K562 (cell line): ENCODE measurements around the gene TRUB2. TPM values are rescaled to one million over a fixed set of nuclear protein-coding genes. Genes with fewer than 3 reads are reported as not detected.

Source experiments
- ARHGAP35 ChIP-seq: fragments of 450-650 bp; IDR thresholded peaks from 2 replicates; pipeline ENCODE4 v1.6.1; 2018; ENCODE audit not compliant: partially characterized antibody
- CBFA2T3 ChIP-seq: fragments of 450-650 bp; IDR thresholded peaks from 2 replicates; pipeline ENCODE4 v1.6.1; 2017
- COPS2 ChIP-seq: fragments of 450-650 bp; conservative IDR thresholded peaks from 2 replicates; pipeline ENCODE4 v1.6.1; 2016; ENCODE audit warnings: mild to moderate bottlenecking, moderate library complexity
- EP300 ChIP-seq: IDR thresholded peaks from 2 replicates; pipeline ENCODE4 v1.6.1; 2012; ENCODE audit warnings: low read length, improper control_type of control experiment
- EWSR1 ChIP-seq: fragments of 450-650 bp; IDR thresholded peaks from 2 replicates; pipeline ENCODE4 v1.6.1; 2018; ENCODE audit warnings: borderline replicate concordance, mild to moderate bottlenecking, low read depth, moderate library complexity; ENCODE audit not compliant: partially characterized antibody
- FOXP1 ChIP-seq: sonication (generic); formaldehyde crosslinking; IDR thresholded peaks from 2 replicates; pipeline ENCODE4 v1.8.0; 2022; ENCODE audit warnings: mild to moderate bottlenecking, missing genetic modification reagents
- LCOR ChIP-seq: sonication (generic); formaldehyde crosslinking; IDR thresholded peaks from 2 replicates; pipeline ENCODE4 v1.8.0; 2022; ENCODE audit warnings: mild to moderate bottlenecking, missing genetic modification reagents
- MED1 ChIP-seq: sonication (generic); formaldehyde crosslinking; IDR thresholded peaks from 2 replicates; pipeline ENCODE4 v1.8.1; 2023; ENCODE audit warnings: missing genetic modification reagents, borderline replicate concordance
- NCOA4 ChIP-seq: fragments of 450-650 bp; IDR thresholded peaks from 2 replicates; pipeline ENCODE4 v1.6.1; 2018; ENCODE audit warnings: mild to moderate bottlenecking; ENCODE audit not compliant: partially characterized antibody
- PML ChIP-seq: IDR thresholded peaks from 2 replicates; pipeline ENCODE4 v1.6.1; 2012; ENCODE audit warnings: low read length, inconsistent platforms
- RAD21 ChIP-seq, 2 experiments: fragments of 250-450 bp in 1 of 2; fragments of 450-650 bp in 1 of 2; sonication (Bioruptor Pico) in 1 of 2; formaldehyde crosslinking in 1 of 2; IDR thresholded peaks in 1 of 2; conservative IDR thresholded peaks in 1 of 2; 2 replicates each; pipeline versions ENCODE4 v1.4.0 to v1.8.0; 2020 to 2022; ENCODE audit warnings: mild to moderate bottlenecking in 2 of 2, moderate library complexity in 1 of 2
- RFX5 ChIP-seq: IDR thresholded peaks from 2 replicates; pipeline ENCODE4 v1.6.1; 2011; ENCODE audit warnings: low read depth, mild to moderate bottlenecking, improper control_type of control experiment, low read length
- SFPQ ChIP-seq: fragments of 200-400 bp; formaldehyde crosslinking; IDR thresholded peaks from 2 replicates; pipeline ENCODE4 v1.6.1; 2017; ENCODE audit warnings: mild to moderate bottlenecking, low read depth, low read length, moderate library complexity
- SRF ChIP-seq, 2 experiments: fragments of 250-450, 450-650 bp in 1 of 2; sonication (Bioruptor Pico) in 1 of 2; sonication (generic) in 1 of 2; formaldehyde crosslinking; IDR thresholded peaks; 2 replicates each; pipeline versions ENCODE4 v1.5.0 to v1.5.1; 2020 to 2022; ENCODE audit warnings: mild to moderate bottlenecking in 1 of 2, missing genetic modification reagents in 1 of 2
- STAT5B ChIP-seq: fragments of 250-450 bp; sonication (Bioruptor Pico); IDR thresholded peaks from 2 replicates; pipeline ENCODE4 v1.8.0; 2021; ENCODE audit warnings: mild to moderate bottlenecking, inconsistent platforms
- TAF7 ChIP-seq: fragments of 450-650 bp; IDR thresholded peaks from 2 replicates; pipeline ENCODE4 v1.6.1; 2016; ENCODE audit warnings: missing genetic modification characterization, missing compliant biosample characterization
- THRB ChIP-seq: fragments of 450-650 bp; formaldehyde crosslinking; conservative IDR thresholded peaks from 2 replicates; pipeline ENCODE4 v1.4.0; 2022; ENCODE audit warnings: mild to moderate bottlenecking, missing genetic modification characterization
- TRIM28 ChIP-seq: fragments of 450-650 bp; IDR thresholded peaks from 2 replicates; pipeline ENCODE4 v1.6.1; 2017
- TSHZ1 ChIP-seq: fragments of 250-450 bp; sonication (Bioruptor Pico); IDR thresholded peaks from 2 replicates; pipeline ENCODE4 v1.4.0; 2020; ENCODE audit warnings: mild to moderate bottlenecking, moderate library complexity
- WHSC1 ChIP-seq: IDR thresholded peaks from one replicate; pipeline ENCODE4 v1.6.1; 2012; ENCODE audit warnings: low read length, control low read depth, inconsistent platforms
- ZBTB26 ChIP-seq: fragments of 450-650 bp; formaldehyde crosslinking; IDR thresholded peaks from 2 replicates; pipeline ENCODE4 v1.4.0; 2022; ENCODE audit warnings: missing genetic modification characterization
- ZNF347 ChIP-seq: fragments of 450-650 bp; formaldehyde crosslinking; IDR thresholded peaks from 2 replicates; pipeline ENCODE4 v1.4.0; 2020; ENCODE audit warnings: low read depth, mild to moderate bottlenecking, moderate library complexity
- ZNF79 ChIP-seq: fragments of 250-450 bp; sonication (Bioruptor Pico); IDR thresholded peaks from 2 replicates; pipeline ENCODE4 v1.4.0; 2020; ENCODE audit warnings: low read depth, mild to moderate bottlenecking, moderate library complexity
- polyA plus RNA-seq, 8 experiments: library from polyadenylated mRNA; depleted of rRNA in 4 of 8; stranded (reverse) in 5 of 8; unstranded in 3 of 8; fragments of >200 nt; fragmentation: Nextera tagmentation in 2 of 8; fragmentation: Illumina TruSeq in 1 of 8; extraction: Ambion mirVana in 2 of 8; extraction: Trizol in 1 of 8; gene quantifications; 2 replicates each; pipeline versions ENCODE4 v1.2.1 to v1.2.3, GENCODE V29; 2011 to 2014; ENCODE audit warnings: inconsistent platforms in 1 of 8, missing spikeins in 1 of 8
- total RNA-seq, 7 experiments: library from RNA; depleted of rRNA in 6 of 7; stranded (reverse); fragments of >200 nt in 6 of 7; fragmentation: Illumina TruSeq in 2 of 7; extraction: Trizol in 2 of 7; gene quantifications; 2 replicates each; pipeline versions ENCODE4 v1.2.1 to v1.2.3, GENCODE V29; 2011 to 2021; ENCODE audit warnings: low replicate concordance in 1 of 7

Gene TRUB2
- total and polyA plus RNA-seq, 9 of the 15 experiments (the other 6 are each of a cell fraction or from before 2014, with no cell fraction given): 9.3 to 110 (median 63.0) TPM

GRCh38 chr9:128341435-128341849 lies 19.2 kb upstream of the TRUB2 start (continued):
- peak in 1 of 2 experiments; percentile 69; a peak in 1 of 4 replicates for TF ChIP-seq SRF (CRISPR knock-in tag; IDR thresholded peaks at IDR 0.05)
- TF ChIP-seq EP300: peak; percentile 44
- 0 out of 2 replicates have a peak, but pooled peaks have one; percentile 17 for TF ChIP-seq THRB (CRISPR knock-in tag)
- no peak for TF ChIP-seq ZNF347 (CRISPR knock-in tag)
- TF ChIP-seq MED1 (CRISPR knock-in tag): no peak
- no peak for TF ChIP-seq TRIM28
- no peak for TF ChIP-seq EWSR1
- TF ChIP-seq ARHGAP35: no peak
- TF ChIP-seq RAD21 (CRISPR knock-in tag; conservative IDR thresholded peaks at IDR 0.05 in 1 of 2, IDR thresholded peaks at IDR 0.05 in 1 of 2): peak; percentile 84 to 96
- peak; percentile 35; the same call in 1 of the 2 replicates for TF ChIP-seq FOXP1 (CRISPR knock-in tag)
- TF ChIP-seq PML: no peak
- TF ChIP-seq SFPQ: no peak
- TF ChIP-seq CBFA2T3: no peak
- no peak for TF ChIP-seq TSHZ1 (CRISPR knock-in tag)
- TF ChIP-seq COPS2: no peak
- no peak for TF ChIP-seq RFX5
- TF ChIP-seq STAT5B (CRISPR knock-in tag): no peak
- no peak for TF ChIP-seq ZBTB26 (CRISPR knock-in tag)
- TF ChIP-seq NCOA4: no peak
- TF ChIP-seq LCOR (CRISPR knock-in tag): no peak
- no peak for TF ChIP-seq ZNF79 (CRISPR knock-in tag)
- no peak for TF ChIP-seq WHSC1
- no peak for TF ChIP-seq TAF7 (tag)
